DMS53 treated with DMSO at 0.1 percent for 48 hours (cell line): ENCODE data around the gene GSDMA.
"Not testable (repeated sequence)": the region's sequence is repeated elsewhere in the genome, so short reads cannot be mapped to it uniquely, and the experiment has no call there.

ENCODE experiments used
- DNase-seq: peaks from one replicate; lab custom pipeline; 2025; ENCODE audit not compliant: unreplicated experiment; lab: John Stamatoyannopoulos, UW

Gene GSDMA

DNA sequence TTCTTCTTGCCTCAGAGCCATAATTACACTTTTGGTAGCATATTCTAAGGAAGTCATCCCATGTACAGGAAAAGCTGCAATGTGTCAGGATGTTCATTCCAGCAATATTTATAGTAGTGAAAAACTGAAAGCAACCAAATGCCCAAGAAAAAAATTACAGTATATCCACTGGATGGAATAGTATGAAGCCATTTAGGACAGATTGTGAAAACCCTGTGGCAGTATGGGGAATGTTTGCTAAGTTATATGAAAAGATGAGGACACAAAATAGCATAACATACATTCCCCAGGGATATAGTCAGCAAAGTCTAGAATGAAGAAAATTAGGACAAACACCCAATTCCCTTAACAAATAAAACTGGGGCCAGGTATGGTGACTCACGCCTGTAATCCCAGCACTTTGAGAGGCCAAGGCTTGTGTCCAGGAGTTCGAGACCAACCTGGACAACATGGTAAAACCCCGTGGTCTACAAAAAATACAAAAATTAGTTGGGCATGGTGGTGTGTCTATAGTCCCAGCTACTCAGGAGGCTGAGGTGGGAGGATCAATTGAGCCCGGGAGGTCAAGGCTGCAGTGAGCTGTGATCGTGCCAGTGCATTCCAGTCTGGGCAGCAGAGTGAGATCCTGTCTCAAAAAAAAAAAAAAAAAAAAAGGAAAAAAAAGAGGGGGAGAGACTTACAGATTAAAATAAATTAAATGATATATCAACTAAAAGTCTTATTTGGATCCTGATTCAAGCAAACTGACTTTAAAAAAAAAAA lies 33.0 kb upstream of the GSDMA start:
- DNase-seq = no peak

- no peak for DNase-seq
Observed at GRCh38 chr17:39933912-39934311, 28.9 kb upstream of the GSDMA start.

DNA sequence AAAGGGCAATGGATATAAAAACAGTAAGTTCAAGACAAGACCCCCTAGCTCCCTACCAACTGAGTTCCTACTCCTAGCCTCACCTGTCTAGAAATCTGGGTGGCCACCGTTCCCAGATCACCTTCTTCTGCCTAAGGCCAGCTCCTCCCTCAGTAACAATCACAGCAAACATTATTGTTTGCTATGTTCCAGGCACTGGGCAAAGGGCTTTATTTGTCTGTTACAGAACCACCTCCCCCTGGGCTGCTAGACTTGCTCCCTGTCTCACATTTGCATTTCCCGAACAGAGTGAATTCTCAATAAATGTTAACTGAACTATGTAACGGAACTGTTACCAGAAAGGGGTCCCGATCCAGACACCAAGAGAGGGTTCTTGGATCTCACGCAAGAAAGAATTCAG lies 28.5 kb upstream of the GSDMA start:
- DNase-seq = no peak

DNA sequence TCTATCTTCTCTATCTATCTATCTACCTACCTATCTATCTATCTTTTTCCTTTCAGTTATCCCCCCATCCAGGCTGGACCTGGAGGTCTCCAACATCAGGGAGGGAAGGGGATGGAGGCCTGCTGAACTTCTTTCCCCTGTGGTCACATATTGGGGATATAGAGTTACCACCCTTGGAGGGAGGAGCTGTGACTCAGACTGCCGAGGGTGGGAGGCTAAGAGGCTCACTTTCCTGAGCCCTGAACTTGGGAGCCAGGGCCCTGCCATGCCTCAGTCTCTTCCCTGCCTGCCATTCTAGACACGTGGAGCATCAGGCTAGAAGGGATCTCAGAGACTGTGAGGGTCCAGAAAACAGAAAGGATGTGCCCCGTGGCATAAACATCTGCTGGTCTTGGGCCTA lies 26.9 kb upstream of the GSDMA start:
- no peak for DNase-seq

DNA sequence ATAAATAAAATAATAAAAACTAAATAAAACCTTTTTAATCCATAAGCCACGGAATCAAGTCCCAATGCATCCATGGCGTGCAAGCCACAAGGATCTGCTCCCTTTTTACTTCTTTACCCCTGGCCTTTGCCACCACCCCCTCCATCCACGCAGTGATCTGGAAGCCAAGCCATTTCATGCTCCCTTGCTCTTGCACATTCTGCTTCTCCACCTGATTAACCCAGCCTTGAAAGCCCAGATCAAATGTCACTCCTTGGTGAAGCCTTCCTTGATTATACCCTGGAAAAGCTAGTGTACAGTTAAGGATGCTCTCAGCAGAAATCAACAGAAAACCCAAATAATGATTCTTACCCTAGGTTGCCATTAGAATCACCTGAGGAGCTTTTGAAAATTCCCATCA lies 25.4 kb upstream of the GSDMA start:
- no peak for DNase-seq

DNA sequence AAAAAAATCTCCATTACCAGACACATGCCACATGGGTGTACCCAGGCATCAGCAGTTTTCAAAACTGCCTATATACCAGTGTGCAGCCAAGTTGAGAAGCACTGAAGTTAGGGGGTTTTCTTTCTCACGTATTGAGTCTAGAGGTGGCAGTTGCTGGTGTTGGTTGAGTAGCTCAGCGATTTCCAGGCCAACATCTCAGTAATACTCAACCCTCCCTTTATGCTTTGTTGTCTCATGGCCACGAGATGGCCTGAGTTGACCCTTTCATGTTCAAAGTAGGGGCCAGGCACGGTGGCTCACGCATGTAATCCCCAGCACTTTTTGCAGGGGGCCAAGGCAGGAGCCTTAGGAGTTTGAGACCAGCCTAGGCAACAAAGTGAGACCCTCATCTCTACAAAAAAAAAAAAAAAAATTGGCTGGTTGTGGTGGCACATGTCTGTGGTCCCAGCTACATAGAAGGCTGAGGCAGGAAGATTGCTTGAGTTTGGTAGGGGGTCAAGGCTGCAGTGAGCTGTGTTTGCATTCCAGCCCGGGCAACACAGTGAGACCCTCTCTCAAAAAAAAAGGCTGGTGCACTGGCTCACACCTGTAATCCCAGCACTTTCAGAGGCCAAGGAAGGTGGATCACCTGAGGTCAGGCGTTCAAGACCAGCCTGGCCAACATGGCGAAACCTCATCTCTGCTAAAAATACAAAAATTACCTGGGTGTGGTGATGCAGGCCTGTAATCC lies 24.5 kb upstream of the GSDMA start:
- DNase-seq = no peak

DNA sequence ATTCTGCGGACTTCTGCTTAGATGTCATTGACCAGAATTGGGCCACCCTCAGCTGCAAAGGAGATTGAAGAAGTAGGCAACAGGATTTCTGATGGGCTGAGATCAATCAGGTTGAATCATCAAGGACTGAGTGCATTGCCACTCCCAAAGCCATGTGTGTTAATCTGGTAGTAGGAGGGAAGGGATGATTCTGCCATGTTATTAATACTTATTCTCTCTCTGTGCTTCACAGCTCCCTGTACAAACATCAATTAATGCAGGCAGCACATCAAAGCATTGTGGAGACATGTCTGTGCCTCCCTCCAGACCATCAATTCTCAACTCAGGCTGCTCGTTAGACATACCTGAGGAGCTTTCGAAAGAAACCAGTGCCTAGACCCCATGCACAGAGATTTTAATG lies 23.7 kb upstream of the GSDMA start:
- DNase-seq = no peak

GRCh38 chr17:39939588-39940419 lies 23.0 kb upstream of the GSDMA start:
- DNase-seq = no peak

- no peak for DNase-seq
Observed at GRCh38 chr17:39943702-39944392, 19.0 kb upstream of the GSDMA start.

GRCh38 chr17:39944393-39944711 lies 18.5 kb upstream of the GSDMA start:
- no peak for DNase-seq

DNA sequence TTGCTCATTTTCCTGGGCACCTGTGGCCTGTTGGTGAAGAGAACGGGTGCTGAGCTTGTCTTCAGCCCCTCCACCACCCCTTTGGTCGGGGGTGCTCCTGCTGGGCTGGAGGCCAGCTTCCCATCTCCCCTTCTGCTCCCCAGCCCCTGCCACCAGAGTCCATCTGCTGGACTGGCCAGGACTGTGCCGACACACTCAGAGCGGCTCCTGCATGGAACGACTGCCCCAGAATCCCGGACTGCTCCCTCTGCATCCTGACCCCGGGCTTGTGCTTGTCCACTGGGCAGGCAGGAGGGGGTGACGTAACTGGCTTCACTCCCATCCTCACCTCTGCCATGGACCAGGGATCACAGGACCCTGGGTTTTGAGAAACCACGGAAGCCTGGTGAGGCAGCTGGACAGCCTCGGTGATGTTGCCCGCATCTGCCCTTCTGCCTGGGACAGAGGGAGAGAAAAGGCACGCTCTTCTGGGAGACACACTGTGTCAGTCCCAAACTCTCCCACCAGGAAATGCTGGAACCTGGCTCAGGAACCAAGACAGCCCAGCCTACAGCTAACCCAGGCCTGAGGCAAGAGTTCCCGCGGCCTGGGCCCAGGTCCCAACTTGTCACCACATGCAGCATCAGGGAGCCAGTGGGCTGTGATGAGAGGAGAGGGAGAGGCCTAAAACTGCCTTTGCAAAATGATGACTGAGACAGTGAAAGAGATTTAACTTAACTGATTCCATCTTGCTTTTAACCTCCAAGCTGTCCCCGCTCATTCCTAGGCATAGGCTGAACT lies 16.1 kb upstream of the GSDMA start:
- no peak for DNase-seq

DNA sequence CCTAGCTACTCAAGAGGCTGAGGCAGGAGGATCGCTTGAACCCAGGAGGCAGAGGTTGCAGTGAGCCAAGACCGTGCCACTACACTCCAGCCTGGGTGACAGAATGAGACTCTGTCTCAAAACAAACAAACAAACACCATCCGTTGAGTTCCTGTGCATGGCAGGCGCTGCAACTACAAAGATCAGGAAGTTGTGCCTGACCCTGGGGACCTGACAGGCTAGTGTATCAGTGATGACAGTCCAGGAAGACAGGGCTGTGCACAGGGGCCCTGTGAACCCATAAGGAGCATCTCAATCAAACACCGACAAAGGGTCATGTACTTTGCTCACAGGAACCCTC lies 14.3 kb upstream of the GSDMA start:
- DNase-seq = not testable (repeated sequence)

DNA sequence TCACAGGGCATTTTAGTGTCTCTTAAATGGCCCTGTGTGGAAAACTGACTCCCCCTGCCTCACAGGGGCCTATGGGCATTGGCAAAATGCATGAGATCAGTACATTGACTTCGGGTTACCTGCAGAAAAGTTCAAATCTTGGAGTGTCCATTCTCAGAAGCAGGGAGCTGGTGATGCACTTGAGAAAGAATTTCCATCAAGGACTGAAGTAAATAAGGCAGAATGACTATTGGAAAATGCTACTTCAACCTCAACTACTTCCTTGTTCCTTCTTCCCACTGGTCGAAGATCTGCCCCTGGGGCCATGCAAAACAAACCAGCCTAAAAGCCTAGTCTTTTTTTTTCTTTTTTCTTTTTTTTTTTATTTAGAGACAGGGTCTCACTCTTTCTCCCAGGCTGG lies 13.8 kb upstream of the GSDMA start:
- DNase-seq = no peak

GRCh38 chr17:39950871-39951348 lies 11.9 kb upstream of the GSDMA start:
- no peak for DNase-seq

DNA sequence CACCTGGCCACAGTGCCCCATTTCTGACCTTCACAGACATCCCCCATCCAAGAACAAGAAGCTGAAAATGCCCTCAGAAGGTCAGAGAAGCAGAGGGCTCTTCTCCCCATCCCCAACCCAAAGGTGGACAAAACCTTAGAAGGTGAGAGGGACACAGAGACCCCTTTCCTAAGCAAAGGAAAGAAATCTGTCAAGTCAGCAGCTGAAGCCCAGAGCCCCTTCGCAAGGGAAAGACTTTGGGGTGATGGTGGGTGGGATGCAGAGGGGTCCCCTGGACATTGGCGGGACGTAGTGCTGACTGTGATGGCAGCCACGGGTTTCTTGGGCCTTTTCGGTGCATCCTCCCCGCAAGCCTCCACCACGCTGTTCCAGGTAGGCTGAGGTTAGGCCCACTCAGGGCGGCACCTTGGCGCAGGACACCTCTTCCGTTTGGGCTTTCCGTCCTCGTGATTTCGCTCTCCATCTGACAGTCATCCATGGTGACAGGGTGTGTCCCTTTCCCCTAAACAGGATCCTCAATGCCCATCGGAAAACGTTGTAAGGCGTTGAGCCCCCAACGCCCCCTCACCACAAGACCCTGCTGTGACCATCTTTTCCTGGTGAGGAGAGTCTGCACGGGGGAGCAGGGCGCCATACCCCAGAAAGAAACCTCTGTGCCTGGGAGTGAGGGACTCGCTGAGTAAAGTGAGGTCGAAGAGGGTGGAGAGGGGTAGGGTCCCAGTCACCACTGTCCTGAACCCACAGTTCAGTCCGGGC lies 10.7 kb upstream of the GSDMA start:
- DNase-seq = no peak

DNA sequence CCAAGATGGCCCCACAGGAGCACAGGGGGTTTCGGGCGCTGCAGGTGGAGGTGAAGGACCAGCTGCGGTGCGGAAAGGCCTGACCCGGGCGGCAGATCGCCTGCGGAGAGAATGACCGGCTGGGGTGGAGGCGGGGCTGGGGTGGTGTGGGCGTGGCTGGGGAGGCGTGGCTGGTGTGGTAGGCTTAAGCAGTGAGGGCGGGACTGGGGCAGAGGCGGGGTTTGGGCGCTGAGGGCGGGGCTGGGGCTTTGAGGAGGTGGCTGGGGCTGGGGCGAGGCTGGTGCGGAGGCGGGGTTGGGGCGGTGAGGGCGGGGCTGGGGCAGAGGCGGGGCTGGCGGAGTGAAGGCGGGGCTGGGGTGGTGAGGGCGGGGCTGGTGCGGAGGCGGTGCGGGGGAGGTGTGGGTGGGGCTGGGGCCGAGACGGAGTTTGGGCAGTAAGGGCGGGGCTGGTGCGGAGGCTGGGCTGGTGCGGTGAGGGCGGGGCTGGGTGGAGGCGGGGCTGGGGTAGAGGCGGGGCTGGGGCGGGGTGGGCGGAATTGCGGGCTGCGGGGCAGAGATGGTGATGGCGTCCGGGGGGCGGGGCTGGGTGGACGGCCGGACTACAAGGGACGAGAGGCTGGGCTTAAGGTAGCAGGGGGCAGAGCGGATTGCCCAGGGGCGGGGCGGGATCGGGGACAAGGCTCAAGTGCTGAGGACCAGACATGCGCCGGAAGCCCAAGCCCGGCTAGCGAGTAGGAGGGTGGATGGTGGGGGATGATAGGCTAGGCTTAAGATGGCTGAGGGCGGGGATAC lies 9.9 kb upstream of the GSDMA start:
- peak; percentile 73 for DNase-seq

DNA sequence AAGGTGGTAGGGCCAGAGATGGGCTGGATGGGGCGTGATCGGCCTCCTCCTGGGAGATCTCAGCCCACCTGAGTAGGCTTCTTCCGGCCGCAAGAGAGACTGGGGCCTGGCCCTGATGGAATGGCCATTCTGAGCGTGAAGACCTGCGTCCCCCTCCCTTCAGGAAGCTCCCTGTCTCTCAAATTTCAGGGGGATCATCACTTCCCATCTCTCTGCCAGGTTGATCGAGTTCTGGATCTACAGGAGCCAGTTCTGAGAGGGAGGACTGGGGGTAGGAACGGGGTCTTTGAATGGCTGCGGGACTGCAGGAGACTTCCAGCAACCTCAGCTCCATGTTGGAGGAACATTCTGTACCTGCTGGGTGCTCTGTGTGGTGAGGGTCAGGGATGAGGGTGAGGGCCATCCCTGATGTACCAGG lies 9.3 kb upstream of the GSDMA start:
- no peak for DNase-seq

DNA sequence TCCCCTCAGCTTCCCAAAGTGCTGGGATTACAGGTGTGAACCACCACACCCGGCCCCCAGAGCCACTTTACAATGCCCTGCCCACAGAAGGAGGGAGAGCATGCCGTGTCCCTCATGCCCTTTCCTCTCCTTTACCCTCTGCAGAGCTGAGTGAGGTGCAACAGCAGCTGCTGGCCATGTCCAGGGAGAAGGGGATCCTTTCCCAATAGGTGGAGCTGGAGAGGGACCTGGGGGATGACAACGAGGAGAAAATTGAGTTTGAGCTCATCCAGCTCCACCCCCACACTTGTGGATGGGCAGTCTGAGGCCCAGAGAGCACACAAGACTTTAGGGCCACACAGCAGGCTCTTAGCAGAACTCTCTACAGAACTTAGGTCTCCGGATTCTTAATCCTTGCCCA lies 7.9 kb upstream of the GSDMA start:
- DNase-seq = no peak

DNA sequence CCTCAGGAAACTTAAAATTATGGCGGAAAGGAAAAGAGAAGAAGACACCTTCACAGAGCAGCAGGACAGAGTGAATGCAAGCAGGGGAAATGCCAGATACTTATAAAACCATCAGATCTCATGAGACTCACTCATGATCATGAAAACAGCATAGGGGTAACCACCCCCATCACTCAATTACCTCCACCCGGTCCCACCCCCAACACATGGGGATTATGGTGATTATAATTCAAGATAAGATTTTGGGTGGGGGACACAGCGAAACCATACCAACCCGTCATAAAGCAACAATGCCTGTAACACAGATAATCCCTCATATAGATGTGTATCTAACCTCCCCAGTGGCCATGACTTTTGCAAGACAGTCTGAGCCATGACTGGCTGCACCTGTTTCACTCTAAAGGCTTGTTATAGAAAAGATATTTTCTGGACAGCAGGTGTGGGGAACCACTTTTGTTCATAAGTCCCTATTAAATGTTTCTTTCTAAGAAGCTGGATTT lies 7.0 kb upstream of the GSDMA start:
- no peak for DNase-seq
